GM23248 (cell line): ENCODE data around the gene CATSPERD.

Source experiments
- EZH2 ChIP-seq: fragments of 200-600 bp; sonication (generic); IDR thresholded peaks from 2 replicates; pipeline ENCODE4 v1.6.1; 2018; ENCODE audit warnings: antibody characterized with exemption, mild to moderate bottlenecking; ENCODE audit not compliant: insufficient read depth, poor library complexity, severe bottlenecking
- EZH2phosphoT487 ChIP-seq: fragments of 200-600 bp; sonication (generic); IDR thresholded peaks from 2 replicates; pipeline ENCODE4 v1.6.1; 2018; ENCODE audit warnings: antibody characterized with exemption, moderate library complexity, mild to moderate bottlenecking, low read depth; ENCODE audit not compliant: insufficient read depth

GRCh38 chr19:5749505-5749904 lies 29.1 kb downstream of the CATSPERD start:
- no peak for TF ChIP-seq EZH2phosphoT487
- TF ChIP-seq EZH2 = no peak
